OCI-LY7 (cell line): Measurements from ENCODE around the gene GLCE.

Experiments
- EZH2phosphoT487 ChIP-seq: fragments of 200-600 bp; sonication (generic); IDR thresholded peaks from 2 replicates; pipeline ENCODE4 v1.6.1; 2018; ENCODE audit warnings: low read depth, borderline replicate concordance, mild to moderate bottlenecking, mixed run types, antibody characterized with exemption, low read length, moderate library complexity, mixed read lengths
- TF ChIP-seq, protein P1 (sequence below): fragments of 200-600 bp; sonication (generic); conservative IDR thresholded peaks from 2 replicates; pipeline ENCODE4 v1.5.1; 2014; ENCODE audit warnings: mild to moderate bottlenecking, antibody characterized with exemption, low read length, moderate library complexity, mixed read lengths

DNA sequence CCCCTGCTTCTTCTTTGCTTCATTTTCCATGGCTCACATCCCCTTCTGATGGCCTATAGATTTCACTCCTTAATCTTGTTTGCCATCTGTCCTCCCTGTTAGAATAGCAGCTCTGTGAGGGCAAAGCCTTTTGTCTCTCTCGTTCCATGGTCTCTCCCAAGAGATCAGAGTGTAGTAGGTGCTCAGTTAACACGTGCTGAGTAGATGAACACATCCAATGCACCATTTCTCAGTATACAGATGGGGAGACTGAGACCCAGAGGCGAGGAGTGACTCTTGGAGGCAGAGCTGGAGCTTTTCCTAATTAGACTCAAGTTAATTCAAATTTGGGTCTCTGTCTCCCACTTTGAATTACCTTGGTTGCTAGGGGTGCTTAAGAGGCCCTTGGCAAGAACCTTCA, 142.5 kb downstream of the GLCE start:
- TF ChIP-seq, protein P1, sequence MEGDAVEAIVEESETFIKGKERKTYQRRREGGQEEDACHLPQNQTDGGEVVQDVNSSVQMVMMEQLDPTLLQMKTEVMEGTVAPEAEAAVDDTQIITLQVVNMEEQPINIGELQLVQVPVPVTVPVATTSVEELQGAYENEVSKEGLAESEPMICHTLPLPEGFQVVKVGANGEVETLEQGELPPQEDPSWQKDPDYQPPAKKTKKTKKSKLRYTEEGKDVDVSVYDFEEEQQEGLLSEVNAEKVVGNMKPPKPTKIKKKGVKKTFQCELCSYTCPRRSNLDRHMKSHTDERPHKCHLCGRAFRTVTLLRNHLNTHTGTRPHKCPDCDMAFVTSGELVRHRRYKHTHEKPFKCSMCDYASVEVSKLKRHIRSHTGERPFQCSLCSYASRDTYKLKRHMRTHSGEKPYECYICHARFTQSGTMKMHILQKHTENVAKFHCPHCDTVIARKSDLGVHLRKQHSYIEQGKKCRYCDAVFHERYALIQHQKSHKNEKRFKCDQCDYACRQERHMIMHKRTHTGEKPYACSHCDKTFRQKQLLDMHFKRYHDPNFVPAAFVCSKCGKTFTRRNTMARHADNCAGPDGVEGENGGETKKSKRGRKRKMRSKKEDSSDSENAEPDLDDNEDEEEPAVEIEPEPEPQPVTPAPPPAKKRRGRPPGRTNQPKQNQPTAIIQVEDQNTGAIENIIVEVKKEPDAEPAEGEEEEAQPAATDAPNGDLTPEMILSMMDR = no peak
- no peak for TF ChIP-seq EZH2phosphoT487
